ENCODE data around the gene IDS. TPM values are rescaled to one million over a fixed set of nuclear protein-coding genes. Genes with fewer than 3 reads are reported as not detected.
"Not testable (repeated sequence)": the region's sequence is repeated elsewhere in the genome, so short reads cannot be mapped to it uniquely, and the experiment has no call there.

IDS gene
- 43.9 and 44.9 TPM in 2 replicates for total RNA-seq

DNA sequence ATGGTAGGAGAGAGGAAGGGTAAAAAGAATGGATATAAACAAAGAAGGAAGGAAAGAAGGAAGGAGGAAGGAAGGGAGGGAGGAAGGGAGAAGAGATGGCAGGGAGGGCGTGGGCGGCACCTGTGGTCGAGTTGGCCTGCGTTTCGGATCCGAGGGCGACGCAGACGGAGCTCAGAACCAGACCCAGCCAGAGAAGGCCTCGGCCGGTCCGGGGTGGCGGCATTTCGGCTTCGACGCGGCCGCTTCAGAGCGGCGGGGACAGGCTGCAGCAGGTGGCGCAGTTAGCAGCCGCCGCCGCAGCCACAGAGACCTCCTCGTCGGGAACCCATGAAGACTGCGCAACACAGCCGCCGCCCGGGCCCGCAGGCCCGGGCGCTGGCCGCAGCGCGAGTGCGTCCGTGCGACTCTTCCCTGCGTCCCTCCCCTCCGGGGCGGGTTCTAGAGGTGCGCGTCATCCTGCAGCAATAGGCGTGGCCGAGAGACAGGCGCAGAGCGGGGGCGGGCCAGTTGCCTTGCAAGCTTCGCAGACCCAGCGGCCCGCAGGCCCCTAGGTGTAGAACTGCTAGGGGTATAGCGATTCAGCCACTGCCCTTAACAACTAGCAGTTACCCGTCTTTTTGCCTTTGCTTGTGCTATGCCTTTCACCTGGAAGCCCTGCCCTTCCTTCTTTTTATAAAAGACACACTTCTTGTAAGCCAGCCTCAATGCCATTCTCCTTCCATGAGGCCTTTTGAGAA, at the start of gene IDS:
IDS (minus strand) TSS at position 392 of the 737 bp plus-strand sequence; CDS start at position 223, 169 bp downstream.
- peak; percentile 97 for DNase-seq
- H3K9me3 Mint-ChIP-seq, result no peaks in the 10 kb centered on the region
- H3K27ac Mint-ChIP-seq, result peak within 1 kb of the TSS; percentile 96
- no peaks in the 10 kb centered on the region for H3K27me3 Mint-ChIP-seq
- peaks cover 16% of the 10 kb centered on the region for H3K36me3 Mint-ChIP-seq (ENCODE audit: low read depth)
- peak within 1 kb of the TSS; percentile 88 for H3K4me3 Mint-ChIP-seq
- intact Hi-C loops (cut with micrococcal nuclease), result loop anchor here (2.0 to 10.0 kb wide), 2 partner anchors 34 to 1890 kb away; partner anchors contain the start of gene VMA21
- peaks cover 31% of the 10 kb centered on the region for H3K4me1 Mint-ChIP-seq

DNA sequence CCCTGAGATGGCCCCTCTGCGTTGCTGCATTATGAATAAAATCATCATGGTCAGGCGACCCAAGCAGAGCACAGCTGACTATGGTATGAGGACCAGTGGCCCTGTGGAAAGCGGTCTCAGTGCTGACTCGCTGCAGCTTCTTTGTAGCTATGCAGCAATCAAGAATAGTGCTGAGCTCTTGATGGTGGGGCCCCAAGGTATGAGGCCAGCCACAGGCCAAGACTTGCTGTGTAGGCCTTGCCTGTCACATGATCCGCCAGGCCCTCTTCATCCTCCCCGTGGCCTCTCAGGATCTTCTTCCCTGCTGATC, 46.8 kb upstream of the IDS start:
- DNase-seq; H3K9me3 Mint-ChIP-seq; intact Hi-C loops (cut with micrococcal nuclease); H3K4me3 Mint-ChIP-seq; H3K36me3 Mint-ChIP-seq (ENCODE audit: low read depth); H3K27ac Mint-ChIP-seq; H3K4me1 Mint-ChIP-seq; H3K27me3 Mint-ChIP-seq: not testable (repeated sequence)

GRCh38 chrX:149551245-149551938, 46.3 kb upstream of the IDS start:
- DNase-seq; H3K9me3 Mint-ChIP-seq; H3K27me3 Mint-ChIP-seq; H3K4me3 Mint-ChIP-seq; intact Hi-C loops (cut with micrococcal nuclease); H3K4me1 Mint-ChIP-seq; H3K36me3 Mint-ChIP-seq (ENCODE audit: low read depth); H3K27ac Mint-ChIP-seq: not testable (repeated sequence)

DNA sequence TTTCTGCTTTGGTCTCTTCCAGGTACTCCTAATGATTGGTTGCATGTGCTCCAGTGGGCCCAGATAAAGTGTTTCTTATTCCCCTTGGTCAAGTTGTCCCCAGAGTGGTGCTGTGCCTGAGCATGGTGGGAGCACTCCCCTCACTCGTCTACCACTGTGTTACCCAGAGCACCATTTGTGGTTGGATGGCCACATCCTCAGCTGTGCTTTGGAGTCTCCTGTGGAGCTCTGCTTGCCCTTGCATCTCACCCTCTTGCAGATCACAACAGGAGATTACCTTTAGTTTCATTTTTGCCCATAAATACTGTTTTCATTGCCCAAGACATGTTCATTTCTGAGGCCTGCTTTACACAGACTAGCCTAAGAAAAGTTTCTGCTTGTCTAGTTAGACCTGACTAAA, 45.3 kb upstream of the IDS start:
- H3K4me1 Mint-ChIP-seq; H3K9me3 Mint-ChIP-seq; H3K27me3 Mint-ChIP-seq; intact Hi-C loops (cut with micrococcal nuclease); H3K27ac Mint-ChIP-seq; H3K4me3 Mint-ChIP-seq; H3K36me3 Mint-ChIP-seq (ENCODE audit: low read depth): not testable (repeated sequence)
- peak; percentile 77 for DNase-seq

GRCh38 chrX:149549701-149550100, 44.6 kb upstream of the IDS start, which contains the start of gene HSFX3:
HSFX3 (minus strand) TSS chrX:149549924; CDS start chrX:149549852, 72 bp downstream.
- H3K27ac Mint-ChIP-seq; intact Hi-C loops (cut with micrococcal nuclease); DNase-seq; H3K9me3 Mint-ChIP-seq; H3K36me3 Mint-ChIP-seq (ENCODE audit: low read depth); H3K4me1 Mint-ChIP-seq; H3K4me3 Mint-ChIP-seq; H3K27me3 Mint-ChIP-seq: not testable (repeated sequence)

DNA sequence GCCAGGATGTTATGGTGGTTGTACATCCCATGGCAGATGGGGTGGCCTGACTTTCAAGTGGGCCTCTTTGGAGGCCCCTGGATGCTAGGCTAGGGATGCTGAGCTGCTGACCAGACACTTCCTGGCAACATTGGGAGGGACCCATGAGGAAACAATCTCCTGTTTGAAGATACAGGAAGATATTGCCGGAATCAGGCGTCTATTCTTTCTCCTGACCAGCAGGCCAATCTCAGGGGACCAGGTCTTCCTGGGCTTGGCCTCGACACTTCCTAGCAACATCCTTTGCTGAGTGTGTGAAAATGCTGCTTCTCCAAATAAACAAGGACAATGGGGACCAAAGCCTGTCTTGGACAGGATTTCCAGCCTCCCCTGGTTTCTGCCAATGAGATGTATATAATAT, 42.7 kb upstream of the IDS start:
- intact Hi-C loops (cut with micrococcal nuclease); H3K9me3 Mint-ChIP-seq; H3K36me3 Mint-ChIP-seq (ENCODE audit: low read depth); H3K27me3 Mint-ChIP-seq; H3K27ac Mint-ChIP-seq; H3K4me1 Mint-ChIP-seq; DNase-seq; H3K4me3 Mint-ChIP-seq: not testable (repeated sequence)

GRCh38 chrX:149546962-149547361, 41.9 kb upstream of the IDS start:
- intact Hi-C loops (cut with micrococcal nuclease); DNase-seq: not testable (repeated sequence)

DNA sequence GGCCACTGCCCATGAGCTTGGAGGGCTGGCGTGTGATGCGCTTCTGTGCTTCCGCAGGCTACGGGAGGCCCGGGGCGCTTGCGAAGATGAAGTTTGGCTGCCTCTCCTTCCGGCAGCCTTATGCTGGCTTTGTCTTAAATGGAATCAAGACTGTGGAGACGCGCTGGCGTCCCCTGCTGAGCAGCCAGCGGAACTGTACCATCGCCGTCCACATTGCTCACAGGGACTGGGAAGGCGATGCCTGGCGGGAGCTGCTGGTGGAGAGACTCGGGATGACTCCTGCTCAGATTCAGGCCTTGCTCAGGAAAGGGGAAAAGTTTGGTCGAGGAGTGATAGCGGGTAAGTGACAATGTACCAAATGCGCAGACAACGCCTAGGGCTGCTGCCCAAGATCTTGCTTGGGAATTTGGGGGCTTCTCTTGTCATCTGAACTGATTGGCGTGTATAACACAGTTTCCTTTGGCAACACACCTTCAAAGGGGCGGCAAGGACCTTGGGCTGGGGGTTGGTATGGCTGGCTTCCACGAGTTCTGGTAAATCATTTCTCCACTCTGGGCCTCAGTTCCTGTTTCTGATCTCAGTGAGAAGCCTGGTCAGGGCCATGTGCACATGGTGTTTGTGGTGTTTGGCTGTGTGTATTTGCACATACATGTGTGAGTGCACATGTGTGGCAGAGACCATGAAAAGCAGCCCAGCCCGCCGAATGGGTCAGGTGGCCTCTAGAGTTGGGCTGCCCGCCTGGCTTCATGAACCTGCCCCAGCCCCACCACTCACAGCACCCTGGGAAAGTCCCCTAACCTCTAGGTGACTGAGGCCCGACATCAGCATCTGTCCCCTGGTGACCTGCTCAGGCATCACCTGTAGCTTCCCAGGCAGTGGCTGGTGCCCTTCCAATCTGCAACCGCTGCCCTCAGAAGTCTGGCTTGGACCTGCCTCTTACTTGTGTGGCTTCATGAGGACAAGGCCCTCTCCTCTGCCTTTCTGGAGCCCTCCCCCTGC, 40.7 kb upstream of the IDS start:
- H3K9me3 Mint-ChIP-seq; H3K36me3 Mint-ChIP-seq (ENCODE audit: low read depth); H3K4me1 Mint-ChIP-seq; H3K27ac Mint-ChIP-seq; DNase-seq; H3K4me3 Mint-ChIP-seq; H3K27me3 Mint-ChIP-seq; intact Hi-C loops (cut with micrococcal nuclease): not testable (repeated sequence)

More at GRCh38 chrX:149546962-149547361, 41.9 kb upstream of the IDS start:
- H3K27me3 Mint-ChIP-seq; H3K36me3 Mint-ChIP-seq (ENCODE audit: low read depth); H3K9me3 Mint-ChIP-seq; H3K4me1 Mint-ChIP-seq; H3K27ac Mint-ChIP-seq; H3K4me3 Mint-ChIP-seq: not testable (repeated sequence)

- H3K27me3 Mint-ChIP-seq, result no peaks in the 10 kb centered on the region
- DNase-seq, result no peak
- peaks cover 14% of the 10 kb centered on the region for H3K4me1 Mint-ChIP-seq
- H3K27ac Mint-ChIP-seq, result peak overlapping the region; percentile 100
- intact Hi-C loops (cut with micrococcal nuclease), result loop anchor here (5.0 kb wide), 1 partner anchor 1026 kb away; the partner anchor contains the start of gene MTM1
- H3K36me3 Mint-ChIP-seq (ENCODE audit: low read depth), result peaks cover 4% of the 10 kb centered on the region
- no peaks in the 10 kb centered on the region for H3K9me3 Mint-ChIP-seq
- H3K4me3 Mint-ChIP-seq, result peak overlapping the region; percentile 100
Observed at GRCh38 chrX:149541521-149542047, 36.5 kb upstream of the IDS start.

DNA sequence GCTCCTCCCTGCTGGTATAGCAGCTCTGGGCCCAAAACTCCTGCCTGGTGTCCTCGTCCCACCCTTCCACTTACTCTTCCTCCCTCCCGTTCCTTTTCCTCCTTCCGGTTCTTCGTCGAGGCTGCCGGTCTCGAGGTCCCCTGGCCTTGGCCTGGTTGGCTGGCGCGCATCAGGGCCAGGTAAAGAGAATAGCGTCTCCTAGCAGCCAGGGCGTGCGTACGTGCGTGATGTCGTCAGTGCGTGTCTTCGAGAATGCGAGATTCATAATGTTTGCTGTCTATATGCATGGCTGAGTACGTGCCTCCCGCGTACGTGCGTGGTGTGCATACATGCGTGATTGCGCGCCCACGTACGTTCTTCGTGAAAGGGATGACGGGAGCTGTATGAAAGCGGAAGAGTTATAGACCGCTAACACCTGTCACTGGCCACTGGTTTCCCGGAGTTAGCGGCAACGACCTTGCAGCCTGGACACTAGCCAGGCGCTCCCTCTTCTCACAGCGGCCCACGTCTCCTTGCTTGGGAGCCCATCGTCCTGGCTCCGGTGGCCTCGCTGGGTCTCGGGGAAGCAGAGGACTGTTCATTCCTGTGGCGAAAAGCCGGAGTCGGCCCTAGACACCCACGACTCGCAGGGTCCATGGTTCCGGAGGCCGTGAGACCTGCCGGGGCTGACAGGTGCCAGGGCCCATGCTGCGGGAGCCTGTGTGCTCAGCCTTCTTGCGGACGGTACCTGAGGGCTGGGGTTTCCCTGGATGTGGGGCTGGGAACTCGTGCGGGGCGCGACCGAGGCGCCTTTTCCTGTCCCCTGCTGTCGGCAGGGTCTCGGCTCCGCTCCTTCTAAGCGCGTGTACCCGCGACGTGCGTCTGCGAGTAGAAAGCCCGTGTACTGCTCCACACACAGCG, 35.8 kb upstream of the IDS start, which contains the start of gene EOLA1:
EOLA1 (plus strand) TSS at position 392 of the 900 bp plus-strand sequence. CDS start 4,619 bp downstream, outside the sequence.
- Mint-ChIP-seq H3K27me3 (no peaks in the 10 kb centered on the region), H3K9me3 (no peaks in the 10 kb centered on the region), H3K4me3 (peak within 1 kb of the TSS; percentile 100), H3K36me3 (ENCODE audit: low read depth) (peaks cover 6% of the 10 kb centered on the region), H3K4me1 (peaks cover 14% of the 10 kb centered on the region), H3K27ac (peak within 1 kb of the TSS; percentile 100)
- intact Hi-C loops (cut with micrococcal nuclease), result loop anchor here (5.0 kb wide), 1 partner anchor 1026 kb away; the partner anchor contains the start of gene MTM1
- DNase-seq, result peak; percentile 93

- H3K36me3 Mint-ChIP-seq (ENCODE audit: low read depth), result peaks cover 11% of the 10 kb centered on the region
- H3K27ac Mint-ChIP-seq, result peak overlapping the region; percentile 100
- intact Hi-C loops (cut with micrococcal nuclease), result loop anchor here (5.0 kb wide), 1 partner anchor 1027 kb away; the partner anchor contains the start of gene MTM1
- no peaks in the 10 kb centered on the region for H3K27me3 Mint-ChIP-seq
- H3K4me1 Mint-ChIP-seq, result peaks cover 14% of the 10 kb centered on the region
- H3K4me3 Mint-ChIP-seq, result peak overlapping the region; percentile 100
- DNase-seq, result peak; percentile 92
- H3K9me3 Mint-ChIP-seq, result no peaks in the 10 kb centered on the region
Observed at GRCh38 chrX:149540131-149540620, 35.1 kb upstream of the IDS start.
